Measurements from ENCODE around the gene RPE.

DNA sequence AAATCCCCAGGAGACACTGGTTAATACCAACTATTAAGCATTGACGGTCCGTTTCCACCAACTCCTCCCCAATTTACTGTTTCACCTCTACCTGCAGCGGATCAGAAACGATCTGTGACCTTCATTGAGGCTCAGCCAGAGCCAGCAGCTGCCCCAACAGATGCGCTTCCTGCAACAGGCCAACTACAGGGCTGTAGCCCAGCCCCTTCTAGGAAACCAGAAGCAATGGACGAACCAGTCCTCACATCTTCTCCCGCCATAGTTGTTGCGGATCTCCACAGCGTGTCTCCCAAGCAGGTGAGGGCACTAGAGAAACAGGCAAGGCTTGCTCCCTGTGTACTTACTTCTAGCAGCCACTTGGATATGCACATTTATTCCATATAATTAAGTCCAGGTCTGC, 8.5 kb upstream of the RPE start:
- TF ChIP-seq, protein P1, sequence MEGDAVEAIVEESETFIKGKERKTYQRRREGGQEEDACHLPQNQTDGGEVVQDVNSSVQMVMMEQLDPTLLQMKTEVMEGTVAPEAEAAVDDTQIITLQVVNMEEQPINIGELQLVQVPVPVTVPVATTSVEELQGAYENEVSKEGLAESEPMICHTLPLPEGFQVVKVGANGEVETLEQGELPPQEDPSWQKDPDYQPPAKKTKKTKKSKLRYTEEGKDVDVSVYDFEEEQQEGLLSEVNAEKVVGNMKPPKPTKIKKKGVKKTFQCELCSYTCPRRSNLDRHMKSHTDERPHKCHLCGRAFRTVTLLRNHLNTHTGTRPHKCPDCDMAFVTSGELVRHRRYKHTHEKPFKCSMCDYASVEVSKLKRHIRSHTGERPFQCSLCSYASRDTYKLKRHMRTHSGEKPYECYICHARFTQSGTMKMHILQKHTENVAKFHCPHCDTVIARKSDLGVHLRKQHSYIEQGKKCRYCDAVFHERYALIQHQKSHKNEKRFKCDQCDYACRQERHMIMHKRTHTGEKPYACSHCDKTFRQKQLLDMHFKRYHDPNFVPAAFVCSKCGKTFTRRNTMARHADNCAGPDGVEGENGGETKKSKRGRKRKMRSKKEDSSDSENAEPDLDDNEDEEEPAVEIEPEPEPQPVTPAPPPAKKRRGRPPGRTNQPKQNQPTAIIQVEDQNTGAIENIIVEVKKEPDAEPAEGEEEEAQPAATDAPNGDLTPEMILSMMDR (IDR thresholded peaks at IDR 0.05; ENCODE audit: low read depth, low read length, missing input control): no peak
- no peak for TF ChIP-seq TAF1 (conservative IDR thresholded peaks at IDR 0.05)
- TF ChIP-seq, protein P2, sequence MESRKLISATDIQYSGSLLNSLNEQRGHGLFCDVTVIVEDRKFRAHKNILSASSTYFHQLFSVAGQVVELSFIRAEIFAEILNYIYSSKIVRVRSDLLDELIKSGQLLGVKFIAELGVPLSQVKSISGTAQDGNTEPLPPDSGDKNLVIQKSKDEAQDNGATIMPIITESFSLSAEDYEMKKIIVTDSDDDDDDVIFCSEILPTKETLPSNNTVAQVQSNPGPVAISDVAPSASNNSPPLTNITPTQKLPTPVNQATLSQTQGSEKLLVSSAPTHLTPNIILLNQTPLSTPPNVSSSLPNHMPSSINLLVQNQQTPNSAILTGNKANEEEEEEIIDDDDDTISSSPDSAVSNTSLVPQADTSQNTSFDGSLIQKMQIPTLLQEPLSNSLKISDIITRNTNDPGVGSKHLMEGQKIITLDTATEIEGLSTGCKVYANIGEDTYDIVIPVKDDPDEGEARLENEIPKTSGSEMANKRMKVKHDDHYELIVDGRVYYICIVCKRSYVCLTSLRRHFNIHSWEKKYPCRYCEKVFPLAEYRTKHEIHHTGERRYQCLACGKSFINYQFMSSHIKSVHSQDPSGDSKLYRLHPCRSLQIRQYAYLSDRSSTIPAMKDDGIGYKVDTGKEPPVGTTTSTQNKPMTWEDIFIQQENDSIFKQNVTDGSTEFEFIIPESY (IDR thresholded peaks at IDR 0.05): no peak
- TF ChIP-seq RAD21 (IDR thresholded peaks at IDR 0.05): no peak
- TF ChIP-seq, protein P3, sequence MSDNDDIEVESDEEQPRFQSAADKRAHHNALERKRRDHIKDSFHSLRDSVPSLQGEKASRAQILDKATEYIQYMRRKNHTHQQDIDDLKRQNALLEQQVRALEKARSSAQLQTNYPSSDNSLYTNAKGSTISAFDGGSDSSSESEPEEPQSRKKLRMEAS (IDR thresholded peaks at IDR 0.05): no peak
- TF ChIP-seq, protein P4, sequence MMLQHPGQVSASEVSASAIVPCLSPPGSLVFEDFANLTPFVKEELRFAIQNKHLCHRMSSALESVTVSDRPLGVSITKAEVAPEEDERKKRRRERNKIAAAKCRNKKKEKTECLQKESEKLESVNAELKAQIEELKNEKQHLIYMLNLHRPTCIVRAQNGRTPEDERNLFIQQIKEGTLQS (IDR thresholded peaks at IDR 0.05): no peak
- TF ChIP-seq, protein P5, sequence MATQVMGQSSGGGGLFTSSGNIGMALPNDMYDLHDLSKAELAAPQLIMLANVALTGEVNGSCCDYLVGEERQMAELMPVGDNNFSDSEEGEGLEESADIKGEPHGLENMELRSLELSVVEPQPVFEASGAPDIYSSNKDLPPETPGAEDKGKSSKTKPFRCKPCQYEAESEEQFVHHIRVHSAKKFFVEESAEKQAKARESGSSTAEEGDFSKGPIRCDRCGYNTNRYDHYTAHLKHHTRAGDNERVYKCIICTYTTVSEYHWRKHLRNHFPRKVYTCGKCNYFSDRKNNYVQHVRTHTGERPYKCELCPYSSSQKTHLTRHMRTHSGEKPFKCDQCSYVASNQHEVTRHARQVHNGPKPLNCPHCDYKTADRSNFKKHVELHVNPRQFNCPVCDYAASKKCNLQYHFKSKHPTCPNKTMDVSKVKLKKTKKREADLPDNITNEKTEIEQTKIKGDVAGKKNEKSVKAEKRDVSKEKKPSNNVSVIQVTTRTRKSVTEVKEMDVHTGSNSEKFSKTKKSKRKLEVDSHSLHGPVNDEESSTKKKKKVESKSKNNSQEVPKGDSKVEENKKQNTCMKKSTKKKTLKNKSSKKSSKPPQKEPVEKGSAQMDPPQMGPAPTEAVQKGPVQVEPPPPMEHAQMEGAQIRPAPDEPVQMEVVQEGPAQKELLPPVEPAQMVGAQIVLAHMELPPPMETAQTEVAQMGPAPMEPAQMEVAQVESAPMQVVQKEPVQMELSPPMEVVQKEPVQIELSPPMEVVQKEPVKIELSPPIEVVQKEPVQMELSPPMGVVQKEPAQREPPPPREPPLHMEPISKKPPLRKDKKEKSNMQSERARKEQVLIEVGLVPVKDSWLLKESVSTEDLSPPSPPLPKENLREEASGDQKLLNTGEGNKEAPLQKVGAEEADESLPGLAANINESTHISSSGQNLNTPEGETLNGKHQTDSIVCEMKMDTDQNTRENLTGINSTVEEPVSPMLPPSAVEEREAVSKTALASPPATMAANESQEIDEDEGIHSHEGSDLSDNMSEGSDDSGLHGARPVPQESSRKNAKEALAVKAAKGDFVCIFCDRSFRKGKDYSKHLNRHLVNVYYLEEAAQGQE (IDR thresholded peaks at IDR 0.05): no peak
- TF ChIP-seq JUND (IDR thresholded peaks at IDR 0.05): no peak
- no peak for TF ChIP-seq RXRA (IDR thresholded peaks at IDR 0.05)
- TF ChIP-seq NR2F2 (IDR thresholded peaks at IDR 0.05): no peak
- TF ChIP-seq YY1 (IDR thresholded peaks at IDR 0.05): no peak
- no peak for TF ChIP-seq GABPA (IDR thresholded peaks at IDR 0.05 in 1 of 2, conservative IDR thresholded peaks at IDR 0.05 in 1 of 2)
- no peak for TF ChIP-seq FOXA1 (IDR thresholded peaks at IDR 0.05)
- no peak for TF ChIP-seq HNF4A (conservative IDR thresholded peaks at IDR 0.05)

Measured in liver (tissue), 3 donors.